ENCODE measurements around the gene ADCK1.
"Not testable (repeated sequence)": the region's sequence is repeated elsewhere in the genome, so short reads cannot be mapped to it uniquely, and the experiment has no call there.

The ADCK1 gene

GRCh38 chr14:77955816-77956484 is 156.0 kb downstream of the ADCK1 start:
- FAIRE-seq, result no peak

DNA sequence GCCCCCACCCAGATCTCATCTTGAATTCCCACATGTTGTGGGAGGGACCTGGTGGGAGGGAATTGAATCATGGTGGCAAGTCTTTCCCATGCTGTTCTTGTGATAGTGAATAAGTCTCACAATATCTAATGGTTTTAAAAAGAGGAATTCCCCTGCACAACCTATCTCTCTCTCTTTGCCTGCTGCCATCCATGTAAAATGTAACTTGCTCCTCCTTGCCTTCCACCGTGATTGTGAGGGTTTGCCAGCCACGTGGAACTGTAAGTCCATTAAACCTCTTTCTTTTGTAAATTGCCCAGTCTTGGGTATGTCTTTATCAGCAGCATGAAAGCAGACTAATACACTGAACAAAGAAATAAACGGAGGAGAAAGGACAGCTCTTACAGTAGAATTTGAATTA is 159.8 kb downstream of the ADCK1 start:
- FAIRE-seq, result not testable (repeated sequence)

DNA sequence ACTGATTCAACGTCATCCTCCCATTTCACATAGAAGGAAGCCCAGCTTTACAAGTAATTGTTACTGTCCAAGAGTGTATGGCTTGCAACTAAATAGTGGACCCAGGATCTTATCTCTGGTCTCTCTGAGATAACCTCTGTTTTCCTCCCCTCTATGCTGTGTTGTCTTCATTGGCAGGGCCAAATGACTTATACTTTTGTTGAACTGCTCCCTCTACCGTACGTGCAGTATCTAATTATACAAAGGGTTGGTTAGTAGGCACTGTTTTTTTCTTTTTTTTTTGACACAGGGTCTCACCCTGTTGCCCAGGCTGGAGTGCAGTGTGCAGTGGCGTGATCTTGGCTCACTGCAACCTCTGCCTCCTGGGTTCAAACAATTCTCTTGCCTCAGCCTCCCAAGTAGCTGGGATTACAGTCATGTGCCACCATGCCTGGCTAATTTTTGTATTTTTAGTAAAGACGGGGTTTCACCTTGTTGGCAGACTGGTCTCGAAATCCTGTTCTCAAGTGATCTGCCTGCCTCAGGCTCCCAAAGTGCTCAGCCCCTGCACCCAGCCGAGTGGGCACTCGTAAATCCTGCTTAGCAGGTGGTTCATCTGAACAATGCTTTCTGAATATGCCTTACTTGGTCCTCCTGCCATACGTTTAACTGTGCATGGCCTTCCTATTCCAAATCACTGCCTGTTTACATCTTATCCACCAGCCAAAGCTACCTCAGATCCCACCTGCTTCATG is 162.1 kb downstream of the ADCK1 start:
- FAIRE-seq, result no peak

DNA sequence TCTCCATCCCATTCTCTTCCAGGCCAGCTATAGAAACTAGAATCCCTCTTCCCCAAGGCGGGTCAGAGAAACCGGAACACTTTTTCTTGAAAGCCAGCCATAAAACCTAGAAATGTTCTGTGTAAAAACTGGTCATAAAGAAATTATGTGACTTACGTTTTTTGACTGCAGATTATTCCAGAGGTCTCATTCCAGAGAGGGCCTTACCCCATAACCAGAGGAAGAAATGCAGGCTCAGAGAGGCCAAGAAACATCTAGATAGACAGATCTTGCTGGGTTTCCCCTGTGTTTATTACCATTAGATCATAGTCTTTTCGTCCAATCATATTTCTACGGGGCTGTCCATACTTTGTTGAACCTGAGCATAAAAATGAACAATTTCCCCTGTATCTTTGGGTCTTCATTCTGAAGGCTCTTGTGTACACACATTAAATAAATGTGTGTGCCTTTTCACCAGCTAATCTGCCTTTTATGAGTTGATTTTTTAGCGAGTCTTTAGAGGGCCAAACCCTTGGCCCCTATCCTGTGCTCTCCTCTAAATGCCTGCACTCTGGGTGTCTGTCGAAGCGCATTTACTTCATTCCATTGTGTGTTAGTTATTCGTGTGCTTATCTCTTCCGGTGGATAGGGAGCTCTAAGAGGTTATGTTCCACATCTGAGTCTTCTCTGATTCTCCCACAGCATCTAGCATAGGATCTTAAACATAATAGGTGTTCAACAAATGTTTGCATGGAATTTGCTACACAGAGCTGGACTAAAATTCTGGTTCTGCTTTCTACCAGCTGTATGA is 163.0 kb downstream of the ADCK1 start:
- no peak for FAIRE-seq

DNA sequence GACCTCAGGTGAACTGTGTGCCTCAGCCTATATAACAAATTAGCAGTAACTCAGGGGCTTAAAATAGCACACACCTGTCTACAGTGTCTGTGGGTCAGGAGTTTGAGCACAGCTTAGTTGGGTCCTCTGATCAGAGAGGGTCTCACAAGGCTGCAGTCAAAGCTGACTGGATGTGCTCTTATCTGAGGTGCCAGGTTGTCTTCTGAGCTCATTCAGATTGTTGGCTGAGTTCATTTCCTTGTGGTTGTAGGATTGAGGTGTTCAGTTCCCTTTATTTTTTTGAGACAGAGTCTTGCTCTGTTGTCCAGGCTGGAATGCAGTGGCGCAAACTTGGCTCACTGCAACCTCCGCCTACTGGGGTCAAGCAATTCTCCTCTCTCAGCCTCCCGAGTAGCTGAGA is 164.7 kb downstream of the ADCK1 start:
- no peak for FAIRE-seq

- FAIRE-seq, result no peak
Observed at GRCh38 chr14:77965050-77965449, 165.1 kb downstream of the ADCK1 start.

- FAIRE-seq, result no peak
Observed at GRCh38 chr14:77965919-77966435, 166.1 kb downstream of the ADCK1 start.

DNA sequence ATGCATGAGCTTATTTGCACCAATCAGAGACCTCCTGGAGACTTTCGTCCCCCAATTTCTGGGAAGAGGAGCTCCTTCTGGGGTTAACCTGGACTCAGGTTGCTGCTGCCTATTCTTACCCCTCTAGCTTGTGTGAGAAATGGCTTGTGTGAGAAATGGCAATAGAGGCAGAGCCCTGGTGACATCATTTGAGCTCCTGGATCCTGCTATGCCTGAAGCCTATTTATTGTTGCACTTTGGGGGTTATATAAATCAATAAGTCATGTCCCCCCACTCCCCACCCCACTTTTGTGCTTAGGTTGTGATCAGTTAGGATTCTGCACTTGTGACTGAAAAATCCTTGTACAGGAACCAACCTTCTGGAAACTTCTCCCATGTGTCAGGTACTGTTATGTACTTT is 167.2 kb downstream of the ADCK1 start:
- no peak for FAIRE-seq

DNA sequence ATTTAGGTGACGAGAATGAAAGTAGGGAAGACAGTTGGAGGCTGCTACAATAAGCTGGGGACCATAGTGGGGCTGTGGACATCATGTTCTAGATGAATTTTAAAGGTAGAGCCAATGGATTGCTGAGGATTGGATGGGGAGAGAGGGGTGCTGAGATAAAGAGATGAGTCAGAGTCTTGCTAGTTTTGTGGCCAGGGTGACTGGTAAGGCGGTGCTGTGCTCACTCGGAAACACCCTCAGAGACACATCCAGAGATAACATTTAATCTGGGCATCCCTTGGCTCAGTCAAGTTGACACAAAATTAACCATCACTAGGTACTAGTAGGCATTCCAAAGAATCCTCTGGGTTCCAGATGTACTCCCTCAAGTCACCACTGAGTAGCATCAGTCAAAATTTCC is 170.7 kb downstream of the ADCK1 start:
- no peak for FAIRE-seq

GRCh38 chr14:77973246-77973645 is 173.3 kb downstream of the ADCK1 start:
- no peak for FAIRE-seq

DNA sequence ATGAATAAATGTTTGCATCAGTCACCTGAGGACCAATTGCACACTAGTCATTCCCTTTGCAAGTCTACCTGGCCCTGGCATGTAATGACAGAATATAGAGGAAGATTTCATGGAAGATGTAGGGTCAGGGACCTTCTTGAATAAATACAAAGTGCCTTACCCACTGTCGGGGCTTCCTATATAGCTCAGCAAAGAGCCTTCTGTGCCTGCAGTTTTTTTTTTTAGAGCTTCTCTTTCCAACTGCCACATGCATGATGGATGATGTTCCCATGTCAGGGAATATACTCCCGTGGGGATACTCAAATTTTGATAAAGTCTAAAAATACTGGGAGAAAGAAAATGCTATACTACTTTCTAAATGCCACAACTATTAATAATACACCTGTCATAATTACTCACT is 176.7 kb downstream of the ADCK1 start:
- no peak for FAIRE-seq

GRCh38 chr14:77979171-77979570 is 179.3 kb downstream of the ADCK1 start:
- no peak for FAIRE-seq

- no peak for FAIRE-seq
Observed at GRCh38 chr14:77979666-77980351, 179.9 kb downstream of the ADCK1 start.

DNA sequence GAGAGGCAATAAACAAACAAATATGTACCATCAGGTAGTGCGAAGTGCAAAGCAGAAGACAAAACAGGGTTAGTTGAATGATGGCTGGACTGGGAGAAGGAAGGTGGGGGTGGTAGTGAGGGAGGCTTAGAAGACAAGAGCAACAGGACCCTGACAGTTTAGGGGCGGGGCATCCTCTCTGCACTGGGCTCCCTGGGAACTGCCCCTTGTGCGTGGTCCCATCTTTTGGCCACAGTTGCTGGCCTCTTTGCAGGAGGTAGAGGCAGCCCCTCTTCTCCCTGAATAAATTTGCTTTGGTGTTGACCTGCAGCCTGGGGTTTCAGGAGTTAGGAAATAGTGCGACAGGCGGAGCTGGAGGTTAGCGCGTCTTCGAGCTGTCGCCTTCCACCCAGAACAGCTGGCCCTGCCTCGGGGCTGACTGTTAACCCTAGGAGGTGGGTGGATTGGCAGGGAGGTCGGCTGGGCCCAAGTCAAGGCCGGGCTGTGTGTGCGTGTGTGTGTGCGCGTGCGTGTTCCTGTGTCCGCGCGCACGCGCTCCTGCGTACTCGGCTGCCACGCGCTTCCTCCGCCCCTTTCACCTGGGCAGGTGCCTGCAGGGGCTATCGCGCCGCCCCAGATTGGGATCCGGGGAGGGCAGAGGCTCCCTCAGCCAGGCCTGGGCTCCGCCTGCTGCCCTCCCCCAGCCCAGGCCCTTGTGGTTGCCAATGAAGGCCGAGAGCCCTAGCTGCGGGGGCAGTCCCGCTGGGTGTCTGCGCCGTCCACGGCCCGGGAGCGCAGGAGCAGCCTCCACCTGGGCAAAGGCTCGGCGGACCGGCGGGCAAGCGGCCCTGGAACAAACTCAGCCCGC is 180.8 kb downstream of the ADCK1 start:
- FAIRE-seq, result no peak

Measured in endometrium (tissue), 2 donors.